GM10266 (cell line): ENCODE results near the gene MAPK8IP3.

Experiments used
- DNase-seq: peaks from one replicate; pipeline ENCODE4 v3.0.0; 2012; ENCODE audit errors: extremely low spot score
- CTCF ChIP-seq: IDR thresholded peaks from 2 replicates; pipeline ENCODE4 v1.5.1; 2012; ENCODE audit warnings: mild to moderate bottlenecking, low read depth; ENCODE audit not compliant: control insufficient read depth, insufficient read depth; ENCODE audit errors: missing control alignments

The MAPK8IP3 gene

GRCh38 chr16:1673424-1674151 lies 32.4 kb upstream of the MAPK8IP3 start:
- no peak for DNase-seq
- no peak for TF ChIP-seq CTCF

GRCh38 chr16:1674306-1674705 lies 31.7 kb upstream of the MAPK8IP3 start:
- TF ChIP-seq CTCF, result no peak

GRCh38 chr16:1674751-1675664 lies 31.0 kb upstream of the MAPK8IP3 start:
- DNase-seq, result no peak
- TF ChIP-seq CTCF, result no peak

More at GRCh38 chr16:1674306-1674705, 31.7 kb upstream of the MAPK8IP3 start:
- DNase-seq, result no peak

GRCh38 chr16:1676661-1677060 lies 29.3 kb upstream of the MAPK8IP3 start:
- no peak for TF ChIP-seq CTCF
- DNase-seq, result no peak

GRCh38 chr16:1677339-1677738 lies 28.7 kb upstream of the MAPK8IP3 start:
- TF ChIP-seq CTCF, result no peak
- DNase-seq, result no peak

GRCh38 chr16:1677942-1678499 lies 28.0 kb upstream of the MAPK8IP3 start, which contains the start of gene JPT2:
JPT2 (plus strand) TSS chr16:1678279; CDS start chr16:1678313, 34 bp downstream.
- DNase-seq, result peak; percentile 100
- TF ChIP-seq CTCF, result peak; percentile 25
